SK-N-SH (cell line): Measurements from ENCODE around the gene SRGAP1. TPM values are rescaled to one million over a fixed set of nuclear protein-coding genes. Genes with fewer than 3 reads are reported as not detected.
A peak's percentile ranks its signal among the peaks of the same experiment; 100 is the strongest.

ENCODE experiments used
- ELF1 ChIP-seq: IDR thresholded peaks from 2 replicates; pipeline ENCODE4 v1.4.0; 2012
- FOSL2 ChIP-seq: IDR thresholded peaks from 2 replicates; pipeline ENCODE4 v1.4.0; 2012; ENCODE audit warnings: low read depth, mild to moderate bottlenecking, moderate library complexity, borderline replicate concordance
- FOXM1 ChIP-seq: IDR thresholded peaks from 2 replicates; pipeline ENCODE4 v1.4.0; 2012; ENCODE audit warnings: low read depth, mild to moderate bottlenecking
- GABPA ChIP-seq: IDR thresholded peaks from 2 replicates; pipeline ENCODE4 v1.4.0; 2012; ENCODE audit warnings: low read depth, mild to moderate bottlenecking
- GATA2 ChIP-seq: sonication (generic); formaldehyde crosslinking; IDR thresholded peaks from 2 replicates; pipeline ENCODE4 v1.5.0; 2020; ENCODE audit warnings: mild to moderate bottlenecking, missing genetic modification reagents
- JUND ChIP-seq: IDR thresholded peaks from 2 replicates; pipeline ENCODE4 v1.4.0; 2012
- NFIC ChIP-seq: IDR thresholded peaks from 2 replicates; pipeline ENCODE4 v1.4.0; 2012; ENCODE audit warnings: borderline replicate concordance
- NRF1 ChIP-seq: IDR thresholded peaks from 2 replicates; pipeline ENCODE4 v1.6.1; 2012; ENCODE audit warnings: low read depth, mild to moderate bottlenecking, low read length
- RAD21 ChIP-seq: IDR thresholded peaks from 2 replicates; pipeline ENCODE4 v1.6.1; 2012; ENCODE audit warnings: mild to moderate bottlenecking, low read length
- RCOR1 ChIP-seq: fragments of 150-350 bp; IDR thresholded peaks from 2 replicates; pipeline ENCODE4 v1.6.1; 2017; ENCODE audit warnings: antibody characterized with exemption, low read length
- RXRA ChIP-seq: IDR thresholded peaks from 2 replicates; pipeline ENCODE4 v1.4.0; 2012; ENCODE audit warnings: low read depth, mild to moderate bottlenecking, borderline replicate concordance
- SIN3A ChIP-seq: IDR thresholded peaks from 2 replicates; pipeline ENCODE4 v1.6.1; 2012; ENCODE audit warnings: low read depth, mild to moderate bottlenecking, low read length, moderate library complexity, borderline replicate concordance
- TAF1 ChIP-seq: IDR thresholded peaks from 2 replicates; pipeline ENCODE4 v1.6.1; 2012; ENCODE audit warnings: low read depth, mild to moderate bottlenecking, low read length, moderate library complexity, borderline replicate concordance
- TCF12 ChIP-seq: IDR thresholded peaks from 2 replicates; pipeline ENCODE4 v1.4.0; 2012
- TEAD4 ChIP-seq: IDR thresholded peaks from 2 replicates; pipeline ENCODE4 v1.4.0; 2012; ENCODE audit warnings: mild to moderate bottlenecking, borderline replicate concordance; ENCODE audit not compliant: insufficient read depth
- YY1 ChIP-seq: IDR thresholded peaks from 2 replicates; pipeline ENCODE4 v1.4.0; 2012; ENCODE audit warnings: low read depth, mild to moderate bottlenecking
- polyA plus RNA-seq, 3 experiments: library from polyadenylated mRNA; depleted of rRNA; stranded (reverse); fragments of >200 nt; gene quantifications; 2 replicates each; pipeline ENCODE4 v1.2.3, GENCODE V29; 2012
- TF ChIP-seq, protein P1 (sequence below): fragments of 150-350 bp; IDR thresholded peaks from 2 replicates; pipeline ENCODE4 v1.6.1; 2017; ENCODE audit warnings: antibody characterized with exemption, low read length, low read depth, borderline replicate concordance
- TF ChIP-seq, protein P2 (sequence below): IDR thresholded peaks from 2 replicates; pipeline ENCODE4 v1.4.0; 2012; ENCODE audit warnings: low read depth, borderline replicate concordance
- TF ChIP-seq, protein P3 (sequence below): fragments of 150-350 bp; IDR thresholded peaks from 2 replicates; pipeline ENCODE4 v1.6.1; 2016; ENCODE audit warnings: mild to moderate bottlenecking, low read depth, low read length
- TF ChIP-seq, protein P4 (sequence below): IDR thresholded peaks from 2 replicates; pipeline ENCODE4 v1.4.0; 2012; ENCODE audit warnings: low read depth, borderline replicate concordance

The SRGAP1 gene
- polyA plus RNA-seq, 1 of the 3 experiments (the other 2 are of a cell fraction) = 2.6 TPM

DNA sequence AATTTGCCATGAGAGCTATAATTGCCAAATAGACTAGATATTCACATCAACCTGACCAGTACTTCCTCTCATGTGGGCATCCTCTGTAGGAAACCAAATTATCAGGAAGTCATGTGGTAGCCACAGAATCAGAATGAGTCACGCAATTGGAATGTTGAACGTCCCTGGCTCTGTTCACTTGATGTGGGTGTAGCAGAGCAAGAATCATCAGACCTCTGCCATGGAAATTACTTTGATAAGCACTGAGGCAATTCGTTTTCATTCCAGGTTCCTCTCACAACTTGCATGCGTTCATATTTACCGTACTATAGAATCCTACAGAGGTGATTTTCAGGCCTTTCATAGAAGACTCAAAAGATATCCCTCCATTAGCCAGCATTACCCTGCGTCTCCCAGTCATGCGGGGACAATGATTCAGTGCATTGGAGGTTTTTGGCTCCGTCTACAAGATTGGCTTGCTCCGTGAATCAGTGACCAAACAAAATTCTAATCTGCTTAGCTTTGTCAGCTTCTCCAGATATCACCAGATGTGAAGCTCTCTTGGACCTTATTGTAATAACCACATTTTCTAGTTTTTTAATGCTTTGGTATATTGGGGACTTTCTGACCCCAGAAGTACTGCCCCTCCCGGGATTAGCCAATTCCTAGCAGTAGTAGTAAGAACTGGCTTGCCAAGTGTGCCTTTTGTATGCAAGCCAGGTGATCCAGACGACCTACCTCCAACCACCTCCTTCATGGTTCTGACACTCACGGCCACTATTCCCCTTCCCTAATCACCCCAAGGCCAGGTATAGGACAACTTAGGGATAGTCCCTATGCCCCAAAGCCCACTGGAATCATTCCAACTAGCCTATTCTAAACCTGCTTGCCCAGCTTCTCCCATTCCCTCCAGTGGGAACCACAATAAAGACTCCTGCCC, 244.2 kb downstream of the SRGAP1 start (continued):
- peak; percentile 73 for TF ChIP-seq TEAD4
- TF ChIP-seq NRF1 = no peak
- TF ChIP-seq TCF12 = peak; percentile 71
- TF ChIP-seq SIN3A = no peak
- no peak for TF ChIP-seq RCOR1
- TF ChIP-seq, protein P1, sequence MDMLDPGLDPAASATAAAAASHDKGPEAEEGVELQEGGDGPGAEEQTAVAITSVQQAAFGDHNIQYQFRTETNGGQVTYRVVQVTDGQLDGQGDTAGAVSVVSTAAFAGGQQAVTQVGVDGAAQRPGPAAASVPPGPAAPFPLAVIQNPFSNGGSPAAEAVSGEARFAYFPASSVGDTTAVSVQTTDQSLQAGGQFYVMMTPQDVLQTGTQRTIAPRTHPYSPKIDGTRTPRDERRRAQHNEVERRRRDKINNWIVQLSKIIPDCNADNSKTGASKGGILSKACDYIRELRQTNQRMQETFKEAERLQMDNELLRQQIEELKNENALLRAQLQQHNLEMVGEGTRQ = no peak
- peak; percentile 53; the same call in 1 of the 2 replicates for TF ChIP-seq YY1
- TF ChIP-seq ELF1 = peak; percentile 59
- peak; percentile 65 for TF ChIP-seq FOSL2
- peak; percentile 80 for TF ChIP-seq NFIC
- TF ChIP-seq FOXM1 = peak; percentile 53; the same call in 1 of the 2 replicates
- TF ChIP-seq RXRA = peak; percentile 56; the same call in 1 of the 2 replicates
- peak; percentile 93 for TF ChIP-seq JUND
- TF ChIP-seq, protein P2, sequence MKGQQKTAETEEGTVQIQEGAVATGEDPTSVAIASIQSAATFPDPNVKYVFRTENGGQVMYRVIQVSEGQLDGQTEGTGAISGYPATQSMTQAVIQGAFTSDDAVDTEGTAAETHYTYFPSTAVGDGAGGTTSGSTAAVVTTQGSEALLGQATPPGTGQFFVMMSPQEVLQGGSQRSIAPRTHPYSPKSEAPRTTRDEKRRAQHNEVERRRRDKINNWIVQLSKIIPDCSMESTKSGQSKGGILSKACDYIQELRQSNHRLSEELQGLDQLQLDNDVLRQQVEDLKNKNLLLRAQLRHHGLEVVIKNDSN = peak; percentile 82
- TF ChIP-seq, protein P3, sequence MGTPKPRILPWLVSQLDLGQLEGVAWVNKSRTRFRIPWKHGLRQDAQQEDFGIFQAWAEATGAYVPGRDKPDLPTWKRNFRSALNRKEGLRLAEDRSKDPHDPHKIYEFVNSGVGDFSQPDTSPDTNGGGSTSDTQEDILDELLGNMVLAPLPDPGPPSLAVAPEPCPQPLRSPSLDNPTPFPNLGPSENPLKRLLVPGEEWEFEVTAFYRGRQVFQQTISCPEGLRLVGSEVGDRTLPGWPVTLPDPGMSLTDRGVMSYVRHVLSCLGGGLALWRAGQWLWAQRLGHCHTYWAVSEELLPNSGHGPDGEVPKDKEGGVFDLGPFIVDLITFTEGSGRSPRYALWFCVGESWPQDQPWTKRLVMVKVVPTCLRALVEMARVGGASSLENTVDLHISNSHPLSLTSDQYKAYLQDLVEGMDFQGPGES = no peak
- TF ChIP-seq RAD21 = 0 out of 2 replicates have a peak, but pooled peaks have one; percentile 12
- TF ChIP-seq GABPA = 0 out of 2 replicates have a peak, but pooled peaks have one; percentile 25
- TF ChIP-seq GATA2 (CRISPR knock-in tag) = no peak
- TF ChIP-seq TAF1 = peak; percentile 78; the same call in 1 of the 2 replicates
- TF ChIP-seq, protein P4, sequence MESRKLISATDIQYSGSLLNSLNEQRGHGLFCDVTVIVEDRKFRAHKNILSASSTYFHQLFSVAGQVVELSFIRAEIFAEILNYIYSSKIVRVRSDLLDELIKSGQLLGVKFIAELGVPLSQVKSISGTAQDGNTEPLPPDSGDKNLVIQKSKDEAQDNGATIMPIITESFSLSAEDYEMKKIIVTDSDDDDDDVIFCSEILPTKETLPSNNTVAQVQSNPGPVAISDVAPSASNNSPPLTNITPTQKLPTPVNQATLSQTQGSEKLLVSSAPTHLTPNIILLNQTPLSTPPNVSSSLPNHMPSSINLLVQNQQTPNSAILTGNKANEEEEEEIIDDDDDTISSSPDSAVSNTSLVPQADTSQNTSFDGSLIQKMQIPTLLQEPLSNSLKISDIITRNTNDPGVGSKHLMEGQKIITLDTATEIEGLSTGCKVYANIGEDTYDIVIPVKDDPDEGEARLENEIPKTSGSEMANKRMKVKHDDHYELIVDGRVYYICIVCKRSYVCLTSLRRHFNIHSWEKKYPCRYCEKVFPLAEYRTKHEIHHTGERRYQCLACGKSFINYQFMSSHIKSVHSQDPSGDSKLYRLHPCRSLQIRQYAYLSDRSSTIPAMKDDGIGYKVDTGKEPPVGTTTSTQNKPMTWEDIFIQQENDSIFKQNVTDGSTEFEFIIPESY = peak; percentile 58; the same call in 1 of the 2 replicates
